WTC11 (cell line): ENCODE results near the gene ERC2. TPM values are rescaled to one million over a fixed set of nuclear protein-coding genes. Genes with fewer than 3 reads are reported as not detected.

Source experiments
- ATAC-seq: fragments of 200-7000 bp; cut with Tn5 transposase; 2 replicates; pipeline ENCODE4 v1.10.0; 2021; ENCODE audit warnings: mild to moderate bottlenecking, moderate library complexity
- CTCF ChIA-PET: fragments of 300-600 bp; sonication (Branson Sonifier 250); formaldehyde crosslinking; loops from one replicate; lab custom pipeline; 2021; ENCODE audit warnings: antibody characterized with exemption; lab: Charles Lee
- POLR2A ChIA-PET: fragments of 350-600 bp; sonication (Branson Sonifier 250); formaldehyde crosslinking; loops from one replicate; lab custom pipeline; 2021; ENCODE audit warnings: antibody characterized with exemption; lab: Charles Lee
- DNase-seq: peaks from one replicate; pipeline ENCODE4 v3.0.0; 2021; ENCODE audit warnings: low spot score
- H3K27ac Mint-ChIP-seq: 2 replicates; pipeline ENCODE4 v1.8.0; 2021; ENCODE audit warnings: mixed read lengths
- H3K27me3 Mint-ChIP-seq: 2 replicates; pipeline ENCODE4 v1.8.0; 2021; ENCODE audit warnings: low read depth, mild to moderate bottlenecking, moderate library complexity, mixed read lengths
- H3K36me3 Mint-ChIP-seq: 2 replicates; pipeline ENCODE4 v1.8.0; 2021; ENCODE audit warnings: mixed read lengths
- H3K4me1 Mint-ChIP-seq: 2 replicates; pipeline ENCODE4 v1.8.0; 2022; ENCODE audit warnings: mixed read lengths
- H3K4me3 Mint-ChIP-seq: 2 replicates; pipeline ENCODE4 v1.8.0; 2021; ENCODE audit warnings: mild to moderate bottlenecking, moderate library complexity, mixed read lengths
- H3K9me3 Mint-ChIP-seq: 2 replicates; pipeline ENCODE4 v1.8.0; 2021; ENCODE audit warnings: mixed read lengths
- AR ChIP-seq: fragments of 250-450 bp; sonication (Bioruptor Pico); IDR thresholded peaks from 2 replicates; pipeline ENCODE4 v1.9.0; 2021; ENCODE audit warnings: mild to moderate bottlenecking
- E2F5 ChIP-seq: sonication (generic); formaldehyde crosslinking; IDR thresholded peaks from 2 replicates; pipeline ENCODE4 v1.8.1; 2022; ENCODE audit warnings: mild to moderate bottlenecking, moderate library complexity, missing genetic modification reagents
- ELF4 ChIP-seq: sonication (generic); formaldehyde crosslinking; IDR thresholded peaks from 2 replicates; pipeline ENCODE4 v1.8.1; 2022; ENCODE audit warnings: low read depth, mild to moderate bottlenecking, moderate library complexity, missing genetic modification reagents
- EMX1 ChIP-seq: fragments of 250-450 bp; sonication (Bioruptor Pico); IDR thresholded peaks from 2 replicates; pipeline ENCODE4 v1.8.0; 2021; ENCODE audit warnings: mild to moderate bottlenecking
- ERG ChIP-seq: fragments of 250-450 bp; sonication (Bioruptor Pico); IDR thresholded peaks from 2 replicates; pipeline ENCODE4 v1.8.0; 2021; ENCODE audit warnings: mild to moderate bottlenecking
- HMGXB4 ChIP-seq: sonication (generic); formaldehyde crosslinking; IDR thresholded peaks from 2 replicates; pipeline ENCODE4 v1.8.1; 2023; ENCODE audit warnings: mild to moderate bottlenecking, moderate library complexity, missing genetic modification reagents
- MXD4 ChIP-seq: fragments of 250-450 bp; sonication (Bioruptor Pico); IDR thresholded peaks from 2 replicates; pipeline ENCODE4 v1.8.0; 2021; ENCODE audit warnings: mild to moderate bottlenecking, moderate library complexity, borderline replicate concordance
- ZBTB43 ChIP-seq: sonication (generic); formaldehyde crosslinking; IDR thresholded peaks from 2 replicates; pipeline ENCODE4 v1.8.1; 2023; ENCODE audit warnings: mild to moderate bottlenecking, missing genetic modification reagents
- ZNF425 ChIP-seq: fragments of 250-450 bp; sonication (Bioruptor Pico); conservative IDR thresholded peaks from 2 replicates; pipeline ENCODE4 v1.9.0; 2021; ENCODE audit warnings: mild to moderate bottlenecking
- total RNA-seq: library from RNA; stranded (reverse); gene quantifications from 3 replicates; pipeline ENCODE4 v1.2.3, GENCODE V29; 2021

ERC2 gene
- total RNA-seq, 1 experiment from 2014 or later = 23.5 TPM

GRCh38 chr3:55491296-55491816 lies 976.9 kb downstream of the ERC2 start:
- peaks cover 65% of the 10 kb centered on the region for H3K27me3 Mint-ChIP-seq
- no peak for TF ChIP-seq ELF4 (CRISPR knock-in tag)
- no peak for TF ChIP-seq ERG (CRISPR knock-in tag)
- TF ChIP-seq EMX1 (CRISPR knock-in tag) = no peak
- no peak for TF ChIP-seq ZBTB43 (CRISPR knock-in tag)
- no peak for TF ChIP-seq MXD4
- no peak for TF ChIP-seq HMGXB4 (CRISPR knock-in tag)
- TF ChIP-seq AR (CRISPR knock-in tag) = no peak
- TF ChIP-seq ZNF425 = no peak
- TF ChIP-seq, all 79 proteins: peak for 0
- ATAC-seq (no peak), DNase-seq (no peak)
- Mint-ChIP-seq H3K36me3 (no peaks in the 10 kb centered on the region), H3K9me3 (no peaks in the 10 kb centered on the region), H3K27ac (no peak overlapping the region), H3K4me1 (peaks cover 17% of the 10 kb centered on the region), H3K4me3 (no peak overlapping the region)
- CTCF ChIA-PET = no interaction called here
- POLR2A ChIA-PET = no interaction called here

- ChIA-PET CTCF (interaction anchor here (0.9 to 1.0 kb wide), 4 partner anchors 14 to 633 kb away, joined by 3 read pairs; no protein-coding TSS in a partner anchor), POLR2A (no interaction called here)
- no peaks in the 10 kb centered on the region for H3K36me3 Mint-ChIP-seq
- no peak overlapping the region for H3K27ac Mint-ChIP-seq
- DNase-seq (no peak), ATAC-seq (no peak)
- H3K9me3 Mint-ChIP-seq = no peaks in the 10 kb centered on the region
- peaks cover 73% of the 10 kb centered on the region for H3K27me3 Mint-ChIP-seq
- H3K4me1 Mint-ChIP-seq = peaks cover 17% of the 10 kb centered on the region
- peak overlapping the region; percentile 15 for H3K4me3 Mint-ChIP-seq
- TF ChIP-seq ZBTB43 (CRISPR knock-in tag) (no peak), E2F5 (CRISPR knock-in tag) (no peak)
Observed at GRCh38 chr3:55490276-55490913, 977.9 kb downstream of the ERC2 start.
